GM23338 (cell line): ENCODE results near the gene SAMD4A.

ENCODE experiments used
- CTCF ChIP-seq, 2 experiments: fragments of 200-600 bp in 1 of 2; sonication (generic) in 1 of 2; conservative IDR thresholded peaks; 2 replicates each; pipeline versions ENCODE4 v1.5.1 to v1.6.1; 2016 to 2017; ENCODE audit warnings: antibody characterized with exemption in 2 of 2, low read depth in 2 of 2, mild to moderate bottlenecking in 2 of 2, moderate library complexity in 1 of 2
- ETS1 ChIP-seq: IDR thresholded peaks from 2 replicates; pipeline ENCODE4 v1.6.1; 2016; ENCODE audit warnings: antibody characterized with exemption
- EZH2 ChIP-seq: fragments of 200-600 bp; sonication (generic); IDR thresholded peaks from one replicate; pipeline ENCODE4 v1.8.0; 2017; ENCODE audit warnings: antibody characterized with exemption, mild to moderate bottlenecking, low read depth; ENCODE audit not compliant: unreplicated experiment
- POLR2AphosphoS5 ChIP-seq: IDR thresholded peaks from 2 replicates; pipeline ENCODE4 v1.6.1; 2016; ENCODE audit warnings: antibody characterized with exemption, low read depth
- REST ChIP-seq: IDR thresholded peaks from one replicate; pipeline ENCODE4 v1.6.1; 2018; ENCODE audit warnings: antibody characterized with exemption; ENCODE audit not compliant: unreplicated experiment
- ZNF114 ChIP-seq: fragments of 250-450 bp; sonication (Bioruptor Pico); IDR thresholded peaks from 2 replicates; pipeline ENCODE4 v1.5.0; 2020; ENCODE audit warnings: mild to moderate bottlenecking, moderate library complexity
- ZNF462 ChIP-seq: fragments of 250-450 bp; sonication (Bioruptor Pico); IDR thresholded peaks from 2 replicates; pipeline ENCODE4 v1.5.0; 2020; ENCODE audit warnings: mild to moderate bottlenecking, moderate library complexity

GRCh38 chr14:54642121-54642520 lies 75.2 kb downstream of the SAMD4A start:
- TF ChIP-seq CTCF (conservative IDR thresholded peaks at IDR 0.05; ENCODE audit: low read depth in 2 of 2) (no peak), REST (no peak), EZH2 (no peak), POLR2AphosphoS5 (no peak), ZNF114 (no peak), ZNF462 (no peak), ETS1 (no peak)
